HCT116 (cell line): Measurements from ENCODE around the gene ZYX. TPM values are rescaled to one million over a fixed set of nuclear protein-coding genes. Genes with fewer than 3 reads are reported as not detected.
A peak's percentile ranks its signal among the peaks of the same experiment; 100 is the strongest.

Experiments
- ATAC-seq: fragments of 200-7000 bp; cut with Tn5 transposase; 2 replicates; pipeline ENCODE4 v1.9.1; 2020; ENCODE audit warnings: mild to moderate bottlenecking, moderate library complexity
- BruUV-seq: library from RNA; stranded (reverse); fragments of 400-500 nt; replicated peaks from 2 replicates; lab custom pipeline; 2021; lab: Mats Ljungman, UMichigan
- CTCF ChIA-PET: fragments of 300-600 bp; sonication (Branson Sonifier 250); formaldehyde crosslinking; loops from one replicate; lab custom pipeline; 2021; ENCODE audit warnings: antibody characterized with exemption; lab: Charles Lee
- POLR2A ChIA-PET: fragments of 300-600, 350-600 bp; sonication (Branson Sonifier 250); formaldehyde crosslinking; loops from one replicate; lab custom pipeline; 2021; ENCODE audit warnings: antibody characterized with exemption; lab: Charles Lee
- RAD21 ChIA-PET, 2 experiments: fragments of 300-600 bp; sonication (Branson Sonifier 250); formaldehyde crosslinking; loops; one replicate each; lab custom pipeline; 2023; ENCODE audit warnings: low total read pairs in 2 of 2; ENCODE audit not compliant: uncharacterized antibody in 2 of 2, unreplicated experiment in 2 of 2, low non-redundant PET in 1 of 2; lab: Charles Lee
- DNase-seq: peaks from one replicate; pipeline ENCODE4 v3.0.0-alpha.2; 2010; ENCODE audit warnings: low read depth, low spot score
- H2AFZ ChIP-seq: fragments of 200-600 bp; shearing (Covaris generic), sonication (generic); 2 replicates; pipeline ENCODE4 v1.6.1; 2017; ENCODE audit warnings: low read depth, mixed run types, mixed read lengths, antibody characterized with exemption, low read length; ENCODE audit not compliant: poor library complexity, severe bottlenecking
- H3K27ac ChIP-seq: 2 replicates; pipeline ENCODE4 v1.5.1; 2012; ENCODE audit warnings: low read depth, low read length
- H3K27me3 ChIP-seq: fragments of 200-600 bp; sonication (generic); 2 replicates; pipeline ENCODE4 v1.6.1; 2016; ENCODE audit warnings: mixed run types, low read length, mixed read lengths; ENCODE audit not compliant: insufficient read depth
- H3K36me3 ChIP-seq, 2 experiments: fragments of 200-500 bp in 1 of 2; fragments of 200-600 bp in 1 of 2; sonication (Bioruptor generic) in 1 of 2; sonication (generic) in 1 of 2; 2 replicates each; pipeline versions ENCODE4 v1.5.1 to v1.6.1; 2014 to 2016; ENCODE audit warnings: low read length in 2 of 2, inconsistent platforms in 1 of 2, mixed read lengths in 1 of 2, mixed run types in 1 of 2; ENCODE audit not compliant: insufficient read depth in 2 of 2, control insufficient read depth in 1 of 2
- H3K4me1 ChIP-seq, 2 experiments: fragments of 200-600 bp in 1 of 2; sonication (generic) in 1 of 2; 2 replicates each; pipeline versions ENCODE4 v1.5.1 to v1.6.1; 2012 to 2017; ENCODE audit warnings: low read length in 2 of 2, inconsistent platforms in 1 of 2, mild to moderate bottlenecking in 1 of 2, mixed read lengths in 1 of 2, mixed run types in 1 of 2, moderate library complexity in 1 of 2; ENCODE audit not compliant: insufficient read depth in 2 of 2, control insufficient read depth in 1 of 2
- H3K4me2 ChIP-seq: fragments of 200-600 bp; sonication (generic); 2 replicates; pipeline ENCODE4 v1.6.1; 2017; ENCODE audit warnings: mixed run types, low read length, mixed read lengths
- H3K4me3 ChIP-seq, 2 experiments: fragments of 200-600 bp in 1 of 2; sonication (generic) in 1 of 2; replicated peaks in 1 of 2; 2 replicates each; pipeline ENCODE4 v1.5.1; 2011 to 2016; ENCODE audit warnings: low read length in 2 of 2, control low read depth in 1 of 2, low read depth in 1 of 2, mild to moderate bottlenecking in 1 of 2, mixed read lengths in 1 of 2, mixed run types in 1 of 2
- H3K79me2 ChIP-seq: fragments of 200-600 bp; sonication (generic); 2 replicates; pipeline ENCODE4 v1.6.1; 2017; ENCODE audit warnings: mild to moderate bottlenecking, mixed run types, low read length, moderate library complexity, mixed read lengths; ENCODE audit not compliant: insufficient read depth
- H3K9ac ChIP-seq: fragments of 200-600 bp; sonication (generic); 2 replicates; pipeline ENCODE4 v1.6.1; 2016; ENCODE audit warnings: low read length, mixed read lengths
- H3K9me2 ChIP-seq: fragments of 200-600 bp; sonication (generic), shearing (Covaris generic); 2 replicates; pipeline ENCODE4 v1.6.1; 2017; ENCODE audit warnings: mixed run types, mild to moderate bottlenecking, moderate library complexity; ENCODE audit not compliant: insufficient read depth
- H3K9me3 ChIP-seq, 2 experiments: fragments of 200-500 bp in 1 of 2; fragments of 200-600 bp in 1 of 2; sonication (Bioruptor generic) in 1 of 2; sonication (generic) in 1 of 2; 2 replicates each; pipeline ENCODE4 v1.6.1; 2014 to 2017; ENCODE audit warnings: low read length in 2 of 2, mixed read lengths in 2 of 2, inconsistent platforms in 1 of 2, low read depth in 1 of 2, mild to moderate bottlenecking in 1 of 2, mixed run types in 1 of 2, moderate library complexity in 1 of 2; ENCODE audit not compliant: control insufficient read depth in 1 of 2, insufficient read depth in 1 of 2
- H4K20me1 ChIP-seq: fragments of 200-600 bp; sonication (generic), shearing (Covaris generic); 2 replicates; pipeline ENCODE4 v1.6.1; 2017; ENCODE audit warnings: mixed run types, mild to moderate bottlenecking, moderate library complexity; ENCODE audit not compliant: insufficient read depth
- CBX3 ChIP-seq: IDR thresholded peaks from 2 replicates; pipeline ENCODE4 v1.6.1; 2012; ENCODE audit warnings: low read depth
- EZH2 ChIP-seq: fragments of 200-600 bp; sonication (generic); IDR thresholded peaks from 2 replicates; pipeline ENCODE4 v1.6.1; 2017; ENCODE audit warnings: antibody characterized with exemption, mixed run types
- POLR2AphosphoS5 ChIP-seq: IDR thresholded peaks from 2 replicates; pipeline ENCODE4 v1.6.1; 2011; ENCODE audit warnings: mild to moderate bottlenecking, low read depth, low read length, moderate library complexity
- RAD21 ChIP-seq: IDR thresholded peaks from 2 replicates; pipeline ENCODE4 v1.6.1; 2012; ENCODE audit warnings: low read depth, mild to moderate bottlenecking
- SP1 ChIP-seq: IDR thresholded peaks from 2 replicates; pipeline ENCODE4 v1.6.1; 2012; ENCODE audit warnings: low read depth
- YY1 ChIP-seq: IDR thresholded peaks from 2 replicates; pipeline ENCODE4 v1.6.1; 2011; ENCODE audit warnings: low read length, low read depth, moderate library complexity, mild to moderate bottlenecking; ENCODE audit not compliant: insufficient replicate concordance; ENCODE audit errors: extremely low read depth
- intact Hi-C: fragments of 100-400 bp; cut with micrococcal nuclease; formaldehyde crosslinking; loops from 2 replicates; pipeline ENCODE4 v1.10.0; 2022
- total RNA-seq: library from RNA; stranded (reverse); gene quantifications from one replicate; pipeline ENCODE4 v1.2.1, GENCODE V29; 2021; ENCODE audit not compliant: unreplicated experiment
- TF ChIP-seq, protein P1 (sequence below), 3 experiments: fragments of 200-600 bp in 1 of 3; sonication (generic) in 1 of 3; IDR thresholded peaks in 2 of 3; conservative IDR thresholded peaks in 1 of 3; 2 replicates each; pipeline ENCODE4 v1.5.1; 2012 to 2017; ENCODE audit warnings: low read depth in 2 of 3, low read length in 2 of 3, antibody characterized with exemption in 1 of 3, borderline replicate concordance in 1 of 3, control low read depth in 1 of 3, mild to moderate bottlenecking in 1 of 3, mixed read lengths in 1 of 3, mixed run types in 1 of 3, moderate library complexity in 1 of 3; ENCODE audit not compliant: insufficient read depth in 1 of 3
- TF ChIP-seq, protein P2 (sequence below): IDR thresholded peaks from 2 replicates; pipeline ENCODE4 v1.6.1; 2012

ZYX gene
- total RNA-seq, 1 experiment from 2014 or later, result 144 TPM

DNA sequence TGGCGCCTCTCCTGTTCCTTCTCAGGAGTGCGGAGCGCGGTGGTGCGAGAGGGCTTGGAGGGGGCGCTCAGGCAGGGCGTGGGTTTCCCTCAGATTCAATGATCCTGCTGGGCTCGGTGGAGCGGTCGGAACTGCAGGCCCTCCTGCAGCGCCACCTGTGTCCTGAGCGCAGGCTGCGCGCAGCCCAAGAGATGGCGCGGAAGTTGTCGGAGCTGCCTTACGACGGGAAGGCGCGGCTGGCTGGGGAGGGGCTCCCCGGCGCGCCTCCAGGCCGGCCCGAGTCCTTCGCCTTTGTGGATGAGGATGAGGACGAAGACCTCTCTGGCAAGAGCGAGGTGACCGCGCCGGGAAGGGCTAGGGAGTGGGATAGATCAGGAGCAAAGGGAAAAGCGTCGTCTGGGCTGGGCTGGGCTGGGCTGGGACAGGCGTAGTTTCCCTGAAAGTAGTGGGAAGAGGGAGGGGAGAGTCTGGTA, 35.7 kb upstream of the ZYX start:
- intact Hi-C loops, result loop anchor here (1.0 kb wide), 1 partner anchor 17 kb away; the partner anchor contains the start of gene FAM131B
- CTCF ChIA-PET, result interaction anchor here (0.6 to 2.7 kb wide), 9 partner anchors 9 to 105 kb away, joined by 3 to 14 read pairs (median 3); no protein-coding TSS in a partner anchor
- Histone ChIP-seq H3K79me2 (no peaks in the 10 kb centered on the region), H3K36me3 (no peaks in the 10 kb centered on the region), H3K9me3 (no peaks in the 10 kb centered on the region), H3K27ac (no peak overlapping the region; the same call in 1 of the 2 replicates), H4K20me1 (no peaks in the 10 kb centered on the region)
- no TSS peak for BruUV-seq
- TF ChIP-seq POLR2AphosphoS5 (peak; percentile 69), EZH2 (no peak), RAD21 (peak; percentile 46), SP1 (no peak), CBX3 (peak; percentile 85; the same call in 1 of the 2 replicates), YY1 (peak; percentile 80)
- TF ChIP-seq, protein P1, sequence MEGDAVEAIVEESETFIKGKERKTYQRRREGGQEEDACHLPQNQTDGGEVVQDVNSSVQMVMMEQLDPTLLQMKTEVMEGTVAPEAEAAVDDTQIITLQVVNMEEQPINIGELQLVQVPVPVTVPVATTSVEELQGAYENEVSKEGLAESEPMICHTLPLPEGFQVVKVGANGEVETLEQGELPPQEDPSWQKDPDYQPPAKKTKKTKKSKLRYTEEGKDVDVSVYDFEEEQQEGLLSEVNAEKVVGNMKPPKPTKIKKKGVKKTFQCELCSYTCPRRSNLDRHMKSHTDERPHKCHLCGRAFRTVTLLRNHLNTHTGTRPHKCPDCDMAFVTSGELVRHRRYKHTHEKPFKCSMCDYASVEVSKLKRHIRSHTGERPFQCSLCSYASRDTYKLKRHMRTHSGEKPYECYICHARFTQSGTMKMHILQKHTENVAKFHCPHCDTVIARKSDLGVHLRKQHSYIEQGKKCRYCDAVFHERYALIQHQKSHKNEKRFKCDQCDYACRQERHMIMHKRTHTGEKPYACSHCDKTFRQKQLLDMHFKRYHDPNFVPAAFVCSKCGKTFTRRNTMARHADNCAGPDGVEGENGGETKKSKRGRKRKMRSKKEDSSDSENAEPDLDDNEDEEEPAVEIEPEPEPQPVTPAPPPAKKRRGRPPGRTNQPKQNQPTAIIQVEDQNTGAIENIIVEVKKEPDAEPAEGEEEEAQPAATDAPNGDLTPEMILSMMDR (IDR thresholded peaks at IDR 0.05 in 2 of 3, conservative IDR thresholded peaks at IDR 0.05 in 1 of 3; ENCODE audit: borderline replicate concordance in 1 of 3, insufficient read depth in 1 of 3, low read depth in 2 of 3, low read length in 2 of 3), result peak; percentile 70 to 78 (median 72); a peak in 5 of 6 replicates
- TF ChIP-seq, protein P2, sequence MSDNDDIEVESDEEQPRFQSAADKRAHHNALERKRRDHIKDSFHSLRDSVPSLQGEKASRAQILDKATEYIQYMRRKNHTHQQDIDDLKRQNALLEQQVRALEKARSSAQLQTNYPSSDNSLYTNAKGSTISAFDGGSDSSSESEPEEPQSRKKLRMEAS, result peak; percentile 81
- TF ChIP-seq, all 23 proteins: peak for 6
- H3K4me1 ChIP-seq, result peaks cover 4 to 14% of the 10 kb centered on the region in 2 experiments; a peak in 3 of 4 replicates
- H2AFZ ChIP-seq, result peak overlapping the region; percentile 89
- DNase-seq (peak; percentile 73), ATAC-seq (peak; percentile 99)
- peak overlapping the region; percentile 40 for H3K9ac ChIP-seq
- POLR2A ChIA-PET, result no interaction called here
- RAD21 ChIA-PET, result interaction anchor here in 1 of 2 experiments (0.7 kb wide), 1 partner anchor 392 kb away, joined by 4 read pairs; no protein-coding TSS in a partner anchor
- peak overlapping the region; percentile 38 to 51 for H3K4me3 ChIP-seq
- H3K9me2 ChIP-seq, result no peaks in the 10 kb centered on the region
- H3K4me2 ChIP-seq, result peak overlapping the region; percentile 80
- H3K27me3 ChIP-seq, result no peaks in the 10 kb centered on the region
